Keratinocyte (primary cell): Measurements from ENCODE around the gene ANKRD10. TPM values are rescaled to one million over a fixed set of nuclear protein-coding genes. Genes with fewer than 3 reads are reported as not detected.

Experiments
- DNase-seq: peaks from one replicate; pipeline ENCODE4 v3.0.0-alpha.2; 2011; ENCODE audit warnings: low read depth, missing footprints, low spot score
- FAIRE-seq: peaks from 2 replicates; lab custom pipeline; 2011; peaks lifted over from hg19 to GRCh38; lab: Jason Lieb, UNC
- H2AFZ ChIP-seq: 2 replicates; pipeline ENCODE4 v1.6.0; 2012; ENCODE audit warnings: low read length, control low read depth, inconsistent platforms; ENCODE audit not compliant: control insufficient read depth
- H3K27ac ChIP-seq: 2 replicates; pipeline ENCODE4 v1.5.1; 2011; ENCODE audit warnings: low read length; ENCODE audit not compliant: control insufficient read depth, insufficient read depth
- H3K27me3 ChIP-seq: 3 replicates; pipeline ENCODE4 v1.6.0; 2011; ENCODE audit warnings: low read length; ENCODE audit not compliant: control insufficient read depth, insufficient read depth; ENCODE audit errors: extremely low read depth
- H3K36me3 ChIP-seq, 2 experiments: 2 replicates in 1 of 2; 3 replicates in 1 of 2; pipeline ENCODE4 v1.5.1; 2011; ENCODE audit warnings: low read length in 2 of 2, mild to moderate bottlenecking in 1 of 2; ENCODE audit not compliant: control insufficient read depth in 2 of 2, insufficient read depth in 2 of 2; ENCODE audit errors: extremely low read depth in 1 of 2
- H3K4me1 ChIP-seq: 3 replicates; pipeline ENCODE4 v1.5.1; 2011; ENCODE audit warnings: low read length; ENCODE audit not compliant: control insufficient read depth, insufficient read depth; ENCODE audit errors: extremely low read depth
- H3K4me2 ChIP-seq: 3 replicates; pipeline ENCODE4 v1.6.0; 2011; ENCODE audit warnings: low read depth, low read length; ENCODE audit not compliant: control insufficient read depth, insufficient read depth; ENCODE audit errors: extremely low read depth
- H3K4me3 ChIP-seq, 3 experiments: fragments of 200-600 bp in 1 of 3; sonication (generic) in 1 of 3; 2 replicates in 2 of 3; 3 replicates in 1 of 3; pipeline ENCODE4 v1.5.1; 2011 to 2016; ENCODE audit warnings: low read length in 3 of 3, mild to moderate bottlenecking in 3 of 3, control low read depth in 2 of 3, inconsistent platforms in 1 of 3, low read depth in 1 of 3, mixed read lengths in 1 of 3, mixed run types in 1 of 3, moderate library complexity in 1 of 3; ENCODE audit not compliant: control insufficient read depth in 2 of 3, insufficient read depth in 2 of 3; ENCODE audit errors: extremely low read depth in 1 of 3
- H3K79me2 ChIP-seq: 2 replicates; pipeline ENCODE4 v1.6.0; 2012; ENCODE audit warnings: low read length; ENCODE audit not compliant: control insufficient read depth, insufficient read depth
- H3K9ac ChIP-seq: 3 replicates; pipeline ENCODE4 v1.6.0; 2011; ENCODE audit warnings: low read length; ENCODE audit not compliant: control insufficient read depth, insufficient read depth; ENCODE audit errors: extremely low read depth
- H3K9me1 ChIP-seq: 3 replicates; pipeline ENCODE4 v1.6.0; 2011; ENCODE audit warnings: low read length; ENCODE audit not compliant: control insufficient read depth, insufficient read depth; ENCODE audit errors: extremely low read depth
- H3K9me3 ChIP-seq: 2 replicates; pipeline ENCODE4 v1.5.1; 2012; ENCODE audit warnings: low read depth, low read length; ENCODE audit not compliant: control insufficient read depth
- H4K20me1 ChIP-seq: 3 replicates; pipeline ENCODE4 v1.6.0; 2011; ENCODE audit warnings: low read length; ENCODE audit not compliant: control insufficient read depth, insufficient read depth; ENCODE audit errors: extremely low read depth
- CTCF ChIP-seq, 3 experiments: IDR thresholded peaks in 1 of 3; conservative IDR thresholded peaks in 1 of 3; optimal IDR thresholded peaks in 1 of 3; 2 replicates in 2 of 3; 3 replicates in 1 of 3; pipeline versions ENCODE3 to v1.5.1; 2011; ENCODE audit warnings: low read length in 3 of 3, mild to moderate bottlenecking in 3 of 3, moderate library complexity in 2 of 3, control low read depth in 1 of 3, inconsistent platforms in 1 of 3; ENCODE audit not compliant: insufficient read depth in 2 of 3; ENCODE audit errors: extremely low read depth in 1 of 3
- EZH2 ChIP-seq: IDR thresholded peaks from one replicate; pipeline ENCODE4 v1.6.1; 2012; ENCODE audit warnings: inconsistent platforms, mild to moderate bottlenecking, low read length, moderate library complexity
- dilution Hi-C: fragments of 300-500 bp; cut with MboI; formaldehyde crosslinking; loops from one replicate; pipeline ENCODE4 v1.7.0; 2020; ENCODE audit warnings: low sequenced_read_pairs; ENCODE audit not compliant: extremely low pct_ligation_motif_present
- polyA minus RNA-seq, 3 experiments: library from RNA; depleted of rRNA, polyadenylated mRNA; stranded (reverse); fragments of >200 nt; gene quantifications; 1 replicate in 1 of 3; 2 replicates in 1 of 3; 3 replicates in 1 of 3; pipeline ENCODE4 v1.2.3, GENCODE V29; 2011
- polyA plus RNA-seq, 5 experiments: library from polyadenylated mRNA; depleted of rRNA in 3 of 5; stranded (reverse) in 3 of 5; stranded (forward) in 1 of 5; unstranded in 1 of 5; fragments of >200 nt; gene quantifications; 1 replicate in 1 of 5; 2 replicates in 3 of 5; 3 replicates in 1 of 5; pipeline versions ENCODE4 v1.2.1 to v1.2.3, GENCODE V29; 2011 to 2012; ENCODE audit warnings: missing spikeins in 2 of 5, low read depth in 1 of 5, low replicate concordance in 1 of 5

The ANKRD10 gene
- 27.8 to 58.1 TPM (median 34.5 TPM) in 3 replicates for polyA plus RNA-seq
- polyA plus RNA-seq (2011; ENCODE audit: low read depth): 27.5 TPM
- polyA plus RNA-seq (2011; cell fraction: cytosol; rRNA removed): 9.2 and 13.7 TPM in 2 replicates
- 106 and 124 TPM in 2 replicates for polyA plus RNA-seq (2011; cell fraction: nucleus; rRNA removed)
- polyA plus RNA-seq (2012; ENCODE audit: low replicate concordance): 18.2 and 28.9 TPM in 2 replicates
- 14.5 to 49.4 TPM (median 25.4 TPM) in 3 replicates for polyA minus RNA-seq
- 16.7 TPM for polyA minus RNA-seq (2011; cell fraction: cytosol; rRNA and poly(A)+ RNA removed)
- 63.9 and 91.4 TPM in 2 replicates for polyA minus RNA-seq (2011; cell fraction: nucleus; rRNA and poly(A)+ RNA removed)

- FAIRE-seq (no peak), DNase-seq (peak; percentile 86)
- dilution Hi-C loops: no loop called here
- Histone ChIP-seq H3K27ac (peak within 1 kb of the TSS; percentile 82), H4K20me1 (peaks cover 5% of the 10 kb centered on the region), H2AFZ (peak within 1 kb of the TSS; percentile 85), H3K4me2 (peak within 1 kb of the TSS; percentile 80), H3K36me3 (peaks cover 0 to 5% of the 10 kb centered on the region in 2 experiments), H3K9me3 (no peaks in the 10 kb centered on the region), H3K9me1 (no peaks in the 10 kb centered on the region), H3K27me3 (no peaks in the 10 kb centered on the region), H3K4me3 (peak within 1 kb of the TSS; percentile 83 to 94 (median 89)), H3K79me2 (peaks cover 34% of the 10 kb centered on the region), H3K4me1 (peaks cover 29% of the 10 kb centered on the region), H3K9ac (peak within 1 kb of the TSS; percentile 92)
- TF ChIP-seq CTCF (optimal IDR thresholded peaks at IDR 0.05 in 1 of 3, IDR thresholded peaks at IDR 0.05 in 1 of 3, conservative IDR thresholded peaks at IDR 0.05 in 1 of 3; ENCODE audit: extremely low read depth in 1 of 3, insufficient read depth in 2 of 3, low read length in 3 of 3) (peak; percentile 42 to 86 (median 79)), EZH2 (no peak)
Observed at GRCh38 chr13:110915057-110915873, at the start of gene ANKRD10. ANKRD10 (minus strand) TSS chr13:110915069; CDS start chr13:110914934, 135 bp downstream.

- Histone ChIP-seq H3K4me1 (no peaks in the 10 kb centered on the region), H3K79me2 (no peaks in the 10 kb centered on the region), H3K4me2 (no peak overlapping the region), H3K9me1 (no peaks in the 10 kb centered on the region), H3K9ac (no peak overlapping the region), H2AFZ (no peak overlapping the region), H3K27ac (peak overlapping the region; percentile 19), H4K20me1 (no peaks in the 10 kb centered on the region), H3K9me3 (peaks cover 3% of the 10 kb centered on the region), H3K36me3 (no peaks in the 10 kb centered on the region), H3K27me3 (no peaks in the 10 kb centered on the region), H3K4me3 (no peak overlapping the region)
- dilution Hi-C loops: no loop called here
- TF ChIP-seq CTCF (optimal IDR thresholded peaks at IDR 0.05 in 1 of 3, IDR thresholded peaks at IDR 0.05 in 1 of 3, conservative IDR thresholded peaks at IDR 0.05 in 1 of 3; ENCODE audit: extremely low read depth in 1 of 3, insufficient read depth in 2 of 3, low read length in 3 of 3) (no peak), EZH2 (no peak)
- FAIRE-seq (no peak), DNase-seq (no peak)
Observed at GRCh38 chr13:110964229-110965037, 49.6 kb upstream of the ANKRD10 start.
